DOHH2 (cell line): ENCODE results near the gene RALGPS2.

Experiments used
- CTCF ChIP-seq: fragments of 200-600 bp; sonication (generic); IDR thresholded peaks from one replicate; pipeline ENCODE4 v1.5.1; 2014; ENCODE audit warnings: antibody characterized with exemption, mild to moderate bottlenecking, low read depth, low read length; ENCODE audit not compliant: poor library complexity, severe bottlenecking
- EZH2phosphoT487 ChIP-seq: fragments of 200-600 bp; sonication (generic); IDR thresholded peaks from 2 replicates; pipeline ENCODE4 v1.6.1; 2017; ENCODE audit warnings: borderline replicate concordance, mild to moderate bottlenecking, antibody characterized with exemption, low read length, moderate library complexity, mixed read lengths

DNA sequence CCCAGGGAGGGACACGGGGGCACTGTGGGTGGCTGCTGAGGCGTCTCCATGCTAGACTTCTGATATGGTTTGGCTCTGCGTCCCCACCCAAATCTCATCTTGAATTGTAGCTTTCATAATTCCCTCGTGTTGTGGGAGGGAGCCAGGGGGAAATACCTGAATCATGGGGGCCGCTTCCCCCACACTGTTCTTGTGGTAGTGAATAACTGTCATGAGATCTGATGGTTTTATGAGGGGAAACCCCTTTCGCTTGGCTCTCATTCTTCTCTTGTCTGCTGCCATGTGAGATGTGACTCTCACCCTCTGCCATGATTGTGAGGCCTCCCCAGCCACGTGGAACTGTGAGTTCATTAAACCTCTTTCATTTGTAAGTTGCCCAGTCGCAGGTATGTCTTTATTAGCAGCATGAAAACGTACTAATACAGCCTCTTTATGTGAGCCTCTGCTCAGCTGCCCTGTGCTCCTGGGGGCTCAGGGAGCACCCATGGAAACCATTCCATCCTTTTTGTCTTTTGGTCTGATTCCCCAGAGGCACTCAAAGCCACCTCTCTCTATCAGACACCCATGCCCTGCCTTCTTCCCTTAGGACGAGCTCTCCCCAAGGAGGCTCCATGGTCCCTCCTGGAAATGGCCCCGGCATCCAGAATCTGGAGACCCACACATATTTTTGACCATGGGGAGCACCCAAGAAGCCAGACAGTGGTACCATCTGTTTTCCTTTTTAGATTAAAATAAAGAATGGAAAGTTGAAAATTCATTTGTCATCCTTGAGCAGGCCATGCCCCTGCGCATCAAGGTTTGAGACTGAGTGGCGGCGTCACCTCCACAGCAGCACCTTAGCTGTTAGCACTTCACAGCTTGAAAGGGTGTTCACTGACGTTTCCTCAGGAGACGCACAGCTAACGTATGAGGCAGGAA, 234.8 kb downstream of the RALGPS2 start:
- no peak for TF ChIP-seq CTCF
- TF ChIP-seq EZH2phosphoT487 = no peak
